Suprapubic skin (tissue), 3 donors: Measurements from ENCODE around the gene OLFM1.

Experiments
- POLR2AphosphoS5 ChIP-seq, 3 donors: sonication (generic); formaldehyde crosslinking; IDR thresholded peaks; one replicate each; pipeline ENCODE4 v1.6.1; 2017; ENCODE audit warnings: antibody characterized with exemption in 3 of 3
- TF ChIP-seq, protein P1 (sequence below), 2 donors: fragments of 200-600 bp in 1 of 2; fragments of 450-650 bp in 1 of 2; sonication (generic) in 1 of 2; IDR thresholded peaks; one replicate each; pipeline ENCODE4 v1.5.1; 2016 to 2019; ENCODE audit warnings: antibody characterized with exemption in 2 of 2, mild to moderate bottlenecking in 1 of 2, moderate library complexity in 1 of 2

GRCh38 chr9:135073741-135074305 is 13.6 kb upstream of the OLFM1 start:
- TF ChIP-seq POLR2AphosphoS5 (IDR thresholded peaks at IDR 0.05) = no peak
- TF ChIP-seq, protein P1, sequence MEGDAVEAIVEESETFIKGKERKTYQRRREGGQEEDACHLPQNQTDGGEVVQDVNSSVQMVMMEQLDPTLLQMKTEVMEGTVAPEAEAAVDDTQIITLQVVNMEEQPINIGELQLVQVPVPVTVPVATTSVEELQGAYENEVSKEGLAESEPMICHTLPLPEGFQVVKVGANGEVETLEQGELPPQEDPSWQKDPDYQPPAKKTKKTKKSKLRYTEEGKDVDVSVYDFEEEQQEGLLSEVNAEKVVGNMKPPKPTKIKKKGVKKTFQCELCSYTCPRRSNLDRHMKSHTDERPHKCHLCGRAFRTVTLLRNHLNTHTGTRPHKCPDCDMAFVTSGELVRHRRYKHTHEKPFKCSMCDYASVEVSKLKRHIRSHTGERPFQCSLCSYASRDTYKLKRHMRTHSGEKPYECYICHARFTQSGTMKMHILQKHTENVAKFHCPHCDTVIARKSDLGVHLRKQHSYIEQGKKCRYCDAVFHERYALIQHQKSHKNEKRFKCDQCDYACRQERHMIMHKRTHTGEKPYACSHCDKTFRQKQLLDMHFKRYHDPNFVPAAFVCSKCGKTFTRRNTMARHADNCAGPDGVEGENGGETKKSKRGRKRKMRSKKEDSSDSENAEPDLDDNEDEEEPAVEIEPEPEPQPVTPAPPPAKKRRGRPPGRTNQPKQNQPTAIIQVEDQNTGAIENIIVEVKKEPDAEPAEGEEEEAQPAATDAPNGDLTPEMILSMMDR (IDR thresholded peaks at IDR 0.05) = no peak
